ENCODE measurements around the gene ZP1. TPM values are rescaled to one million over a fixed set of nuclear protein-coding genes. Genes with fewer than 3 reads are reported as not detected.

The ZP1 gene
- total and polyA plus RNA-seq, 2 experiments from 2014 or later = 1.0 to 1.3 TPM

DNA sequence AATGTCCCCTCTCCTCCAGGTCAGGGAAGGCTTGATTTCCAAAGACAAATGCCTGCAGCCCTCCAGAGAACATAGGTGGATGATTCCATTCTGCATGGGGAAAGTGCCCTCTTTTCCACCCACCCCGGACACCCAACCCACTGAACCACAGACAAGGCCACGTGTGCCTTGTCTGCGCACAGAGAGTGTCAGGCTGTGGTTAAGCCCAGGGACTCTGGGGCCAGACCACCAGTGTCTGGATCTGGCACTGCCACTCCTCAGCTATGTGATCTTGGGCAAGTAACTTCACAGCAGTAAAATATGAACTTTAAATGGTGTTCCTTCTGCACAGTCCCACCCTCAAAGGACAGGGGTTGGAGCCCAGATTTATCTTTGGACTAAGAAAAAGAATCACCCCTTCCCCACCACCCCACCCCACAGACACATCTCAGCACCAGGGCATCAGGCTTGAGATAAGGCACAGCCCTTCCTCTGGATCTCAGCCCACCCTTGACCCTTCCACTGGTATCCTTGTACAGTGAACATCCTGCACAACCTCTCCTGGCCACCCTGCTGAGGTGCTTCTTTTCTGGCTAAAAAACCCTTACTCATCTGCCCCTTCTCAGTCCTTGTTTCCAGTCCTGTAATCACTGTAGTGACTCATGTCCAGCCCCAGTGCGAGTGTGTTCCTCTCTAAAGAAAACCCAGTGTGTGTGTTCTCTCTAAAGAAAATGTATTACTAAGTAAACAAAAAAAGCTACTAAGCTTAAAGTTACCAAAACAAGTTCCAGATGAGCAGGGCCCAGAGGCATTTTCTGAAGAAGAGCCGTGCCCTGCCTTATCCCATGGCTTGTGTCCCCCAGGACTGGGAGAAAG lies 9.7 kb upstream of the ZP1 start:
- Histone ChIP-seq H3F3A (ENCODE audit: insufficient read depth) (no peaks in the 10 kb centered on the region), H3K36me3 (ENCODE audit: low read depth) (no peaks in the 10 kb centered on the region), H2AFZ (no peak overlapping the region), H3K9me2 (ENCODE audit: insufficient read depth) (no peaks in the 10 kb centered on the region), H3K79me2 (ENCODE audit: insufficient read depth) (no peaks in the 10 kb centered on the region), H3K4me2 (ENCODE audit: unreplicated experiment) (no peak overlapping the region), H3K27ac (no peak overlapping the region), H3K9ac (no peak overlapping the region), H4K20me1 (ENCODE audit: insufficient read depth) (no peaks in the 10 kb centered on the region), H3K9me3 (ENCODE audit: low read depth) (no peaks in the 10 kb centered on the region), H3K4me3 (no peak overlapping the region), H3K4me1 (ENCODE audit: insufficient read depth) (no peaks in the 10 kb centered on the region), H3K27me3 (replicated peaks; ENCODE audit: insufficient read depth) (no peaks in the 10 kb centered on the region)
- TF ChIP-seq EZH2 (IDR thresholded peaks at IDR 0.05; ENCODE audit: insufficient read depth, poor library complexity, severe bottlenecking) (no peak), EZH2phosphoT487 (IDR thresholded peaks at IDR 0.05; ENCODE audit: insufficient read depth, low read depth) (no peak)
- peak; percentile 40 for DNase-seq
- in situ Hi-C loops (cut with MboI) = no loop called here
- WGBS, 2 experiments (ENCODE audit: low coverage in 1 of 2, low lambda C conversion rate in 2 of 2, missing lambda C conversion rate in 2 of 2) = 68 to 74% methylated on average over 5 of the region's 5 CpGs

GRCh38 chr11:60858236-60858635 lies 9.1 kb upstream of the ZP1 start:
- in situ Hi-C loops (cut with MboI) = no loop called here
- Histone ChIP-seq H3K27ac (no peak overlapping the region), H4K20me1 (ENCODE audit: insufficient read depth) (no peaks in the 10 kb centered on the region), H3K27me3 (replicated peaks; ENCODE audit: insufficient read depth) (no peaks in the 10 kb centered on the region), H3K4me3 (no peak overlapping the region), H3K4me1 (ENCODE audit: insufficient read depth) (no peaks in the 10 kb centered on the region), H3K79me2 (ENCODE audit: insufficient read depth) (no peaks in the 10 kb centered on the region), H3F3A (ENCODE audit: insufficient read depth) (no peaks in the 10 kb centered on the region), H3K4me2 (ENCODE audit: unreplicated experiment) (no peak overlapping the region), H3K9ac (no peak overlapping the region), H2AFZ (no peak overlapping the region), H3K36me3 (ENCODE audit: low read depth) (no peaks in the 10 kb centered on the region), H3K9me2 (ENCODE audit: insufficient read depth) (no peaks in the 10 kb centered on the region), H3K9me3 (ENCODE audit: low read depth) (no peaks in the 10 kb centered on the region)
- TF ChIP-seq EZH2phosphoT487 (IDR thresholded peaks at IDR 0.05; ENCODE audit: insufficient read depth, low read depth) = no peak
- TF ChIP-seq EZH2 (IDR thresholded peaks at IDR 0.05; ENCODE audit: insufficient read depth, poor library complexity, severe bottlenecking) = no peak
- 94 to 95% methylated on average over 8 of the region's 8 CpGs for WGBS, 2 experiments (ENCODE audit: low coverage in 1 of 2, low lambda C conversion rate in 2 of 2, missing lambda C conversion rate in 2 of 2)
- no peak for DNase-seq

DNA sequence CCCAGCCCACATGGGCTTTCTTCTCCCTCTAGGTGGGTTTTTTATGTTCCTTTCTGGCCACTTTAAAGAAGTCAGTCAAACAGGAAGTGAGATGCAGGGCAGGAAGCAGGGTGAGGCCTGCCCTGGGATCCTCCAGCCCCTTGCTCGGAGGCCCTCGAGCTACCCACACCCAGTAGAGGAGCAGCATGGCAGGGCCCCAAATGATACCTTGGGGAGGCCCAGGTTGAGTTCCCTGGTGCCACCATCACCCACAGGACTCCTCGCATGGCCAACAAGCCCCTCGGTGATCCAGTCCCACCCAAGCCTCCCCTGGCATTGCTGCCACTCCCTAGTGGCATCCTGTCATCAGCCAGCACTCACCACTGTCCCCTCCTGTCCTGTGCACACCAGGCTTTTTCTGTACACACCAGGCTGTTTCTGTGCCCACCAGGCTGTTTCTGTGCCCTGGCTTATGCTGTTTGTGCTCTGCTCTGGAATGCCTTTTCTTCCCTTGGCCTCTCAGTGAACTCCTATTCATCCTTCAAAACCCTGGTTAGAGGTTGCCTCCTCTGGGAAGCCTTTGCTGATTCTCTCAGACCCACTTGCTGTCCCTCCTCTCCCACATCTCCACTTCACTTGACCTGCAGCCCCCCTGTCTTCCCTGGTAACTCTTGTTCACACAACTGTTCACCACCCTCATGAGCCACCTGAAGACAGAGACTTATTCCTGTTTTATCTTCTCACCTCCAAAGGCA lies 8.4 kb upstream of the ZP1 start:
- H3K4me1 ChIP-seq (ENCODE audit: insufficient read depth) = no peaks in the 10 kb centered on the region
- TF ChIP-seq EZH2 (IDR thresholded peaks at IDR 0.05; ENCODE audit: insufficient read depth, poor library complexity, severe bottlenecking) (no peak), EZH2phosphoT487 (IDR thresholded peaks at IDR 0.05; ENCODE audit: insufficient read depth, low read depth) (no peak)
- H3K4me2 ChIP-seq (ENCODE audit: unreplicated experiment) = no peak overlapping the region
- in situ Hi-C loops (cut with MboI) = no loop called here
- H3K36me3 ChIP-seq (ENCODE audit: low read depth) = no peaks in the 10 kb centered on the region
- H3F3A ChIP-seq (ENCODE audit: insufficient read depth) = no peaks in the 10 kb centered on the region
- H2AFZ ChIP-seq = no peak overlapping the region
- H3K27me3 ChIP-seq (replicated peaks; ENCODE audit: insufficient read depth) = no peaks in the 10 kb centered on the region
- H3K9me2 ChIP-seq (ENCODE audit: insufficient read depth) = no peaks in the 10 kb centered on the region
- no peak overlapping the region for H3K4me3 ChIP-seq
- H3K79me2 ChIP-seq (ENCODE audit: insufficient read depth) = no peaks in the 10 kb centered on the region
- WGBS, 2 experiments (ENCODE audit: low coverage in 1 of 2, low lambda C conversion rate in 2 of 2, missing lambda C conversion rate in 2 of 2) = 84 to 90% methylated on average over 4 of the region's 4 CpGs
- no peak overlapping the region for H3K27ac ChIP-seq
- H3K9me3 ChIP-seq (ENCODE audit: low read depth) = no peaks in the 10 kb centered on the region
- no peak overlapping the region for H3K9ac ChIP-seq
- no peaks in the 10 kb centered on the region for H4K20me1 ChIP-seq (ENCODE audit: insufficient read depth)
- no peak for DNase-seq

- H3K4me2 ChIP-seq (ENCODE audit: unreplicated experiment) = no peak overlapping the region
- H3K9me2 ChIP-seq (ENCODE audit: insufficient read depth) = no peaks in the 10 kb centered on the region
- no peak for DNase-seq
These were observed 7.6 kb upstream of the ZP1 start for GRCh38 chr11:60859616-60860250.

More at GRCh38 chr11:60859616-60860250, 7.6 kb upstream of the ZP1 start:
- Histone ChIP-seq H3K36me3 (ENCODE audit: low read depth) (no peaks in the 10 kb centered on the region), H3K9ac (no peak overlapping the region), H3K79me2 (ENCODE audit: insufficient read depth) (no peaks in the 10 kb centered on the region), H3K4me3 (no peak overlapping the region), H2AFZ (no peak overlapping the region), H3K27ac (no peak overlapping the region), H3K9me3 (ENCODE audit: low read depth) (no peaks in the 10 kb centered on the region), H3F3A (ENCODE audit: insufficient read depth) (no peaks in the 10 kb centered on the region), H3K27me3 (replicated peaks; ENCODE audit: insufficient read depth) (no peaks in the 10 kb centered on the region), H4K20me1 (ENCODE audit: insufficient read depth) (no peaks in the 10 kb centered on the region), H3K4me1 (ENCODE audit: insufficient read depth) (no peaks in the 10 kb centered on the region)
- no peak for TF ChIP-seq EZH2 (IDR thresholded peaks at IDR 0.05; ENCODE audit: insufficient read depth, poor library complexity, severe bottlenecking)
- no peak for TF ChIP-seq EZH2phosphoT487 (IDR thresholded peaks at IDR 0.05; ENCODE audit: insufficient read depth, low read depth)
- in situ Hi-C loops (cut with MboI) = no loop called here
- 78 to 83% methylated on average over 15 of the region's 15 CpGs for WGBS, 2 experiments (ENCODE audit: low coverage in 1 of 2, low lambda C conversion rate in 2 of 2, missing lambda C conversion rate in 2 of 2)

Data from GM23248 (cell line).